Astrocyte of the hippocampus (primary cell): ENCODE data around the gene FRAS1.
A peak's percentile ranks its signal among the peaks of the same experiment; 100 is the strongest.

Experiments used
- DNase-seq: peaks from one replicate; pipeline ENCODE4 v3.0.0; 2011; ENCODE audit warnings: low read depth, low spot score

FRAS1 gene

GRCh38 chr4:78571804-78572203 is 514.7 kb downstream of the FRAS1 start:
- DNase-seq, result no peak

GRCh38 chr4:78578674-78579425 is 521.7 kb downstream of the FRAS1 start:
- DNase-seq, result no peak

GRCh38 chr4:78581618-78582017 is 524.5 kb downstream of the FRAS1 start:
- no peak for DNase-seq

- peak; percentile 26 for DNase-seq
Observed at GRCh38 chr4:78584863-78585547, 527.9 kb downstream of the FRAS1 start.

GRCh38 chr4:78585633-78586032 is 528.5 kb downstream of the FRAS1 start:
- peak; percentile 16 for DNase-seq

GRCh38 chr4:78588894-78589545 is 531.9 kb downstream of the FRAS1 start:
- no peak for DNase-seq

- no peak for DNase-seq
Observed at GRCh38 chr4:78591404-78591803, 534.3 kb downstream of the FRAS1 start.

GRCh38 chr4:78592088-78592783 is 535.1 kb downstream of the FRAS1 start:
- no peak for DNase-seq
